ENCODE data around the gene PLXNA3. TPM values are rescaled to one million over a fixed set of nuclear protein-coding genes. Genes with fewer than 3 reads are reported as not detected.
"Not testable (repeated sequence)": the region's sequence is repeated elsewhere in the genome, so short reads cannot be mapped to it uniquely, and the experiment has no call there.

The PLXNA3 gene
- total RNA-seq, 1 donor from 2014 or later, result 69.5 TPM

- CTCF ChIA-PET, result interaction anchor here (0.8 to 1.0 kb wide), 2 partner anchors 26 to 117 kb away, joined by 3 read pairs; no protein-coding TSS in a partner anchor
- TF ChIP-seq CTCF (IDR thresholded peaks at IDR 0.05), result no peak
- peak within 1 kb of the TSS; percentile 88 for H3K4me3 Mint-ChIP-seq
- H3K27ac Mint-ChIP-seq, result peak within 1 kb of the TSS; percentile 93
- intact Hi-C loops (cut with micrococcal nuclease), result loop anchor here (1.0 to 5.0 kb wide), 4 partner anchors 11 to 93 kb away; partner anchors contain the start of genes FAM3A, LAGE3, PLXNA3 and RPL10
- H3K9me3 Mint-ChIP-seq, result no peaks in the 10 kb centered on the region
- POLR2A ChIA-PET, result interaction anchor here (0.5 to 3.1 kb wide), 21 partner anchors 9 to 519 kb away, joined by 3 to 34 read pairs (median 5); partner anchors contain the start of genes ATP6AP1, DNASE1L1, EMD and FAM3A
- DNase-seq (peak; percentile 77), ATAC-seq (ENCODE audit: low read depth) (peak; percentile 82)
- H3K36me3 Mint-ChIP-seq (ENCODE audit: low read depth), result peaks cover 4% of the 10 kb centered on the region
- H3K4me1 Mint-ChIP-seq, result peaks cover 10% of the 10 kb centered on the region
- H3K27me3 Mint-ChIP-seq, result no peaks in the 10 kb centered on the region
These were observed 32.5 kb downstream of the PLXNA3 start, which contains the start of gene SLC10A3 for GRCh38 chrX:154490414-154491083. SLC10A3 (minus strand) TSS chrX:154490629; CDS start chrX:154488940, 1,689 bp downstream.

GRCh38 chrX:154494715-154495114, 36.6 kb downstream of the PLXNA3 start:
- Mint-ChIP-seq H3K27me3 (no peaks in the 10 kb centered on the region), H3K36me3 (ENCODE audit: low read depth) (no peaks in the 10 kb centered on the region), H3K4me3 (no peak overlapping the region), H3K27ac (no peak overlapping the region), H3K4me1 (peaks cover 13% of the 10 kb centered on the region), H3K9me3 (no peaks in the 10 kb centered on the region)
- ATAC-seq (ENCODE audit: low read depth), result no peak
- TF ChIP-seq CTCF (IDR thresholded peaks at IDR 0.05), result no peak
- intact Hi-C loops (cut with micrococcal nuclease), result loop anchor here (5.0 kb wide), 2 partner anchors 37 to 97 kb away; partner anchors contain the start of genes PLXNA3 and RPL10
- ChIA-PET POLR2A (no interaction called here), CTCF (no interaction called here)
- no peak for DNase-seq

GRCh38 chrX:154495472-154495922, 37.4 kb downstream of the PLXNA3 start:
- ATAC-seq (ENCODE audit: low read depth), result no peak
- CTCF ChIA-PET, result no interaction called here
- H3K9me3 Mint-ChIP-seq, result no peaks in the 10 kb centered on the region
- intact Hi-C loops (cut with micrococcal nuclease), result no loop called here
- H3K4me1 Mint-ChIP-seq, result peaks cover 12% of the 10 kb centered on the region
- H3K36me3 Mint-ChIP-seq (ENCODE audit: low read depth), result no peaks in the 10 kb centered on the region
- POLR2A ChIA-PET, result interaction anchor here (0.6 to 0.8 kb wide), 3 partner anchors 12 to 98 kb away, joined by 3 to 4 read pairs (median 3); partner anchors contain the start of gene RPL10
- no peak for DNase-seq
- no peak overlapping the region for H3K4me3 Mint-ChIP-seq
- TF ChIP-seq CTCF (IDR thresholded peaks at IDR 0.05), result no peak
- no peaks in the 10 kb centered on the region for H3K27me3 Mint-ChIP-seq
- no peak overlapping the region for H3K27ac Mint-ChIP-seq

GRCh38 chrX:154496591-154497137, 38.6 kb downstream of the PLXNA3 start:
- H3K27ac Mint-ChIP-seq; ATAC-seq (ENCODE audit: low read depth); H3K27me3 Mint-ChIP-seq; DNase-seq; intact Hi-C loops (cut with micrococcal nuclease); H3K4me3 Mint-ChIP-seq; H3K36me3 Mint-ChIP-seq (ENCODE audit: low read depth); H3K9me3 Mint-ChIP-seq; CTCF ChIA-PET: not testable (repeated sequence)
- POLR2A ChIA-PET, result interaction anchor here (0.6 to 1.6 kb wide), 2 partner anchors 20 to 99 kb away, joined by 3 to 4 read pairs; no protein-coding TSS in a partner anchor
- H3K4me1 Mint-ChIP-seq, result peaks cover 12% of the 10 kb centered on the region

GRCh38 chrX:154501423-154501822, 43.3 kb downstream of the PLXNA3 start:
- H3K9me3 Mint-ChIP-seq; H3K27me3 Mint-ChIP-seq; H3K27ac Mint-ChIP-seq; H3K4me3 Mint-ChIP-seq; H3K36me3 Mint-ChIP-seq (ENCODE audit: low read depth); ATAC-seq (ENCODE audit: low read depth); intact Hi-C loops (cut with micrococcal nuclease); CTCF ChIA-PET; DNase-seq: not testable (repeated sequence)
- POLR2A ChIA-PET, result interaction anchor here (0.7 kb wide), 1 partner anchor 12 kb away, joined by 5 read pairs; no protein-coding TSS in a partner anchor
- peaks cover 12% of the 10 kb centered on the region for H3K4me1 Mint-ChIP-seq

GRCh38 chrX:154502098-154502497, 44.0 kb downstream of the PLXNA3 start:
- no peak for DNase-seq
- H3K4me1 Mint-ChIP-seq, result peaks cover 6% of the 10 kb centered on the region
- intact Hi-C loops (cut with micrococcal nuclease), result no loop called here
- TF ChIP-seq CTCF (IDR thresholded peaks at IDR 0.05), result no peak
- no peaks in the 10 kb centered on the region for H3K27me3 Mint-ChIP-seq
- H3K9me3 Mint-ChIP-seq, result no peaks in the 10 kb centered on the region
- no peak overlapping the region for H3K4me3 Mint-ChIP-seq
- no peak for ATAC-seq (ENCODE audit: low read depth)
- H3K27ac Mint-ChIP-seq, result no peak overlapping the region
- peaks cover 11% of the 10 kb centered on the region for H3K36me3 Mint-ChIP-seq (ENCODE audit: low read depth)
- ChIA-PET CTCF (no interaction called here), POLR2A (interaction anchor here (0.7 kb wide), 1 partner anchor 155 kb away, joined by 9 read pairs; no protein-coding TSS in a partner anchor)

All from activated B cell treated with CpG ODN at 0.5 μM for 24 hours (primary cell).